ENCODE results near the gene PTGR3. TPM values are rescaled to one million over a fixed set of nuclear protein-coding genes. Genes with fewer than 3 reads are reported as not detected.
A peak's percentile ranks its signal among the peaks of the same experiment; 100 is the strongest.

PTGR3 gene
- total RNA-seq, 2 donors from 2014 or later: 8.9 to 26.5 TPM

DNA sequence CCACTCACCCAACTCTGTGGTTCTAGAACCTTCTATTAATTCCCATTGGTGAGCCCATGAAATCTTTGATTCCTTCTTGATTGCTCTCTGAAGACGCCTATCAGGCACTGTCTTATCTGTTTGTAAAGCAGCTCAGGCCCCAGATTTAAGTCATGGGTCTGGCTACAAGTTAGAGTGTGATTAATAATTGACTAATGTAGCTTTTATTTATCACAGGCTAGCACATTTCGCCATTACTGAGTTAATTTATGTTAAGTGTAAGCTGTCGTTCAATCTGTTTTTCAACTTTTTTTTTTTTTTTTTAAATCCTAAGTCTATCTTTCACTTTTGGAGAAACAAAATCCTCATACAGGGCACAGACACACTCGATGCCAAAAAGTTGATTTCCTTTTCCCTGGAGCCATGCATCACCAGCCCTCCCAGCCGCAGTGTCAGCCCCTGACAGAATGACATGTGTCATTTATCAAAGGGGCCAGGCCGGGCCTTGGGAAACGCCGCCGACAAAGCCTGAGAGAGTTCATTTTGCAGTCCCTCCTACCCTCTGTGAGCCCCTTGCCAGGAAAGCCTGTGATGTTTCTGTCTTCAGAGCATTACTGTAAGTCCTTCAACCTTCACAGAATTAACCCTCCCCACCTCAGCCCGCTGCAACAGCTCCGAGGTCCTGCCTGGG is 17.5 kb upstream of the PTGR3 start:
- TF ChIP-seq POLR2A (IDR thresholded peaks at IDR 0.05): no peak
- TF ChIP-seq, protein P1, sequence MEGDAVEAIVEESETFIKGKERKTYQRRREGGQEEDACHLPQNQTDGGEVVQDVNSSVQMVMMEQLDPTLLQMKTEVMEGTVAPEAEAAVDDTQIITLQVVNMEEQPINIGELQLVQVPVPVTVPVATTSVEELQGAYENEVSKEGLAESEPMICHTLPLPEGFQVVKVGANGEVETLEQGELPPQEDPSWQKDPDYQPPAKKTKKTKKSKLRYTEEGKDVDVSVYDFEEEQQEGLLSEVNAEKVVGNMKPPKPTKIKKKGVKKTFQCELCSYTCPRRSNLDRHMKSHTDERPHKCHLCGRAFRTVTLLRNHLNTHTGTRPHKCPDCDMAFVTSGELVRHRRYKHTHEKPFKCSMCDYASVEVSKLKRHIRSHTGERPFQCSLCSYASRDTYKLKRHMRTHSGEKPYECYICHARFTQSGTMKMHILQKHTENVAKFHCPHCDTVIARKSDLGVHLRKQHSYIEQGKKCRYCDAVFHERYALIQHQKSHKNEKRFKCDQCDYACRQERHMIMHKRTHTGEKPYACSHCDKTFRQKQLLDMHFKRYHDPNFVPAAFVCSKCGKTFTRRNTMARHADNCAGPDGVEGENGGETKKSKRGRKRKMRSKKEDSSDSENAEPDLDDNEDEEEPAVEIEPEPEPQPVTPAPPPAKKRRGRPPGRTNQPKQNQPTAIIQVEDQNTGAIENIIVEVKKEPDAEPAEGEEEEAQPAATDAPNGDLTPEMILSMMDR (IDR thresholded peaks at IDR 0.05): no peak
- Histone ChIP-seq H3K9me3 (no peaks in the 10 kb centered on the region), H3K27ac (peak overlapping the region in 3 of 4 donors; percentile 7 to 28 (median 22)), H3K4me1 (peaks cover 28% of the 10 kb centered on the region), H3K27me3 (no peaks in the 10 kb centered on the region), H3K4me3 (no peak overlapping the region), H3K36me3 (replicated peaks in 1 of 2; ENCODE audit: insufficient read depth in 1 of 2, low read depth in 2 of 2) (no peaks in the 10 kb centered on the region)
- intact Hi-C loops (cut with DNase I): no loop called here
- 13 to 14% methylated on average over 11 of the region's 11 CpGs for WGBS, 2 donors
- ATAC-seq (peak; percentile 22), DNase-seq (no peak)

DNA sequence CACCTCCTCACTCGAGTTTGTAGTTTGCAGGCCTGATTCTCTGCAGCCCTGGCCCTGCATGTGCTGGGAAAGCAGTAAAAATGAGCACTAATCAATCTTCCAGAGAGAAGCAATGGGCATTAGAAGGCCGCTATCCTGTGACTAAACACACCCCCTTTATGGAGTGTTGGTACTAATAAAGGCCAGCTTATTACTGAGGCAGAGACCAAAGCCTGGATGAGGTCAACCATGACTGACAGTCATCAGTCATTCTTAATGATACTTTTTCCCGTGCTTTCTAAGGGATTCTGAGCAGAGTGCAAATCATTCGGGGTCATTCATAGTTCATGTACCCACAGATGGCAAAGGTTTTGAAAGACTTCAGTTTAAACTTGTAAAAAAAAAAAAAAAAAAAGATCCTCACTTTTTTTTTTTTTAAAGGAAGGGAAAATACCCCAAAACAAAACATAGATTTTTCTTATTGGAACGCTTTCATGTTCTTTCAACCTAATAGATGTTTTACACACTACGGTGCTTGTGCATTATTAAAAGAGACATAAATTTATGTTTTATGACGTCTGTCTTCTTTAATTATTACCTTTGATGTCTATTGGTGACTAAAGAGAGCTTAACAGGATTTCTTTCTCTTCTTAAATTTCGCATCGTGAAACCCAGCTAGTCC is 14.9 kb upstream of the PTGR3 start:
- Histone ChIP-seq H3K27ac (peak overlapping the region in 1 of 4 donors; percentile 39), H3K36me3 (replicated peaks in 1 of 2; ENCODE audit: insufficient read depth in 1 of 2, low read depth in 2 of 2) (no peaks in the 10 kb centered on the region), H3K9me3 (no peaks in the 10 kb centered on the region), H3K27me3 (no peaks in the 10 kb centered on the region), H3K4me3 (no peak overlapping the region), H3K4me1 (peaks cover 39% of the 10 kb centered on the region)
- ATAC-seq (no peak), DNase-seq (no peak)
- WGBS, 2 donors: 61 to 67% methylated on average over 9 of the region's 9 CpGs
- no peak for TF ChIP-seq POLR2A (IDR thresholded peaks at IDR 0.05)
- TF ChIP-seq, protein P1 (IDR thresholded peaks at IDR 0.05): no peak
- intact Hi-C loops (cut with DNase I): no loop called here

DNA sequence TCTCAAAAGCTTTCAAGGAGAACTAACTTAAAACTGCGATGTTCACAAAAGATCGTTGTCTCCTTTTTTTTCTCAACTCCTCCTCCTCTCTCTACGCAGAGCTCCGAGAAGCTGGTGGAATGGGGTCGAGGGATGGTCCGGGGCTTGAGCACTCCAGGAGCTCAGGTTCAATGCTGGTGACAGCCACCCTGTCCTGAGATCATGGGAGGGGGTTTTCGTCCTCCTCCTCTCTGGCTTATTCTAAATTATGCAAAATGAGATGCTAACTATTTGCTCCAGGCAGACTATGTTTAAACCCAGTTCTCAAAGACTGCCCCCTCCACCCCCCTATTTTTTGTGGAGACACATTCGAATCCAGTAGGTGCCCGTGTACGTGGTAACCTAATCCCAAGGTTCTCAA is 13.5 kb upstream of the PTGR3 start:
- ATAC-seq: no peak
- no peak for DNase-seq
- WGBS, 2 donors: 90 to 97% methylated on average over 10 of the region's 10 CpGs
- no peaks in the 10 kb centered on the region for H3K36me3 ChIP-seq (replicated peaks in 1 of 2; ENCODE audit: insufficient read depth in 1 of 2, low read depth in 2 of 2)
- H3K9me3 ChIP-seq: no peaks in the 10 kb centered on the region
- peaks cover 36% of the 10 kb centered on the region for H3K4me1 ChIP-seq
- H3K27ac ChIP-seq: no peak overlapping the region
- TF ChIP-seq, protein P1 (IDR thresholded peaks at IDR 0.05): no peak
- no peak for TF ChIP-seq POLR2A (IDR thresholded peaks at IDR 0.05)
- H3K4me3 ChIP-seq: no peak overlapping the region
- H3K27me3 ChIP-seq: no peaks in the 10 kb centered on the region
- intact Hi-C loops (cut with DNase I): no loop called here

DNA sequence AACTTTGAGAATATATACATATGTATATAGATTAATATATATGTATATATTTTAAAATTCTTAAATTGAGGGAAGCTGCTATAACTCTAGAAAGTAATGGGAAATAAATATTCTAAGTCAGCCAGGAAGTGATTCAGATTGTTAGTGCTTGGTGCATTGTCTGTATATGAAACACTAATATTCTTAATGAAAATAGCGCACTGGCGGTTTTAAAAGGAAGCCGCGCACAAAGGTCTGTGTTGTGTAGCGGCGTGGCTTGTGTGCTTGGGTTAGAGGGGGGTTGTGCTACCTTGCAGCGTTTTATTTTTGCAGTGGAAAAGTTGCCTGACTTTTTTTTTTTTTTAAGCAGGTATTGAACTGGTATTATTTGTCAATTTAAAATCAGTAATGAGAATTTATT is 13.0 kb upstream of the PTGR3 start:
- ATAC-seq: no peak
- H3K27ac ChIP-seq: peak overlapping the region in 1 of 4 donors; percentile 56
- no peak for TF ChIP-seq POLR2A (IDR thresholded peaks at IDR 0.05)
- TF ChIP-seq, protein P1 (IDR thresholded peaks at IDR 0.05): no peak
- no peak for DNase-seq
- peaks cover 35% of the 10 kb centered on the region for H3K4me1 ChIP-seq
- intact Hi-C loops (cut with DNase I): no loop called here
- no peaks in the 10 kb centered on the region for H3K36me3 ChIP-seq (replicated peaks in 1 of 2; ENCODE audit: insufficient read depth in 1 of 2, low read depth in 2 of 2)
- H3K4me3 ChIP-seq: no peak overlapping the region
- no peaks in the 10 kb centered on the region for H3K9me3 ChIP-seq
- no peaks in the 10 kb centered on the region for H3K27me3 ChIP-seq
- WGBS, 2 donors: 75 to 86% methylated on average over 7 of the region's 7 CpGs

Measured in body of pancreas (tissue), 4 donors.